ENCODE results near the gene PTPRN2. TPM values are rescaled to one million over a fixed set of nuclear protein-coding genes. Genes with fewer than 3 reads are reported as not detected.

The PTPRN2 gene
- polyA plus RNA-seq, 1 experiment: 0.31 TPM

DNA sequence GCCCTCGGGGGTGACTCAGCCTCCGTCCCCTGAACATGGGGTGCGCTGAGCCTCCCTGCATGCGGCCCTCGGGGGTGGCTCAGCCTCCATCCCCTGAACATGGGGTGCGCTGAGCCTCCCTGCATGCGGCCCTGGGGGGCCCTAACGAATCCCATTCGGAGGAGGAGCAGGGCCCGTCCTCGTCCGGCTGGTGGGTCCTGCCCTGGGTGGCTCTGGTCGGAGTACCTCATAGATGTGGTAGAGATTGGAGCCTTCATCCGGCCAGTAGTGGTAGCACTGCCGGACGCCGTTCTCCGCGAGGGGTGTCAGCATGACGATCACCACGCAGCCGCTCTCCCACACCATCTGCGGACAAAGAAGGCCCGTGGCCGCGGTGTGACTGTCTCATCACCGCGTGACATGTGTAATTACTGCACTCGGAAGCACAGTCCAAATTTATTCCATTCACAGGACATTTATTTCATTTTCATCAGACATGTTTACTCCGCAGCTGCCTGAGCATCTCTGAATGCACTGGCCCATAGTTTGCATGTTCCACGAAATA is 1009.8 kb downstream of the PTPRN2 start:
- CTCF ChIA-PET: no interaction called here
- no peak overlapping the region for H3K4me3 ChIP-seq (ENCODE audit: low read depth, low read length)
- no peaks in the 10 kb centered on the region for H3K36me3 ChIP-seq (ENCODE audit: control insufficient read depth, insufficient read depth, low read length)
- TF ChIP-seq, protein P1, sequence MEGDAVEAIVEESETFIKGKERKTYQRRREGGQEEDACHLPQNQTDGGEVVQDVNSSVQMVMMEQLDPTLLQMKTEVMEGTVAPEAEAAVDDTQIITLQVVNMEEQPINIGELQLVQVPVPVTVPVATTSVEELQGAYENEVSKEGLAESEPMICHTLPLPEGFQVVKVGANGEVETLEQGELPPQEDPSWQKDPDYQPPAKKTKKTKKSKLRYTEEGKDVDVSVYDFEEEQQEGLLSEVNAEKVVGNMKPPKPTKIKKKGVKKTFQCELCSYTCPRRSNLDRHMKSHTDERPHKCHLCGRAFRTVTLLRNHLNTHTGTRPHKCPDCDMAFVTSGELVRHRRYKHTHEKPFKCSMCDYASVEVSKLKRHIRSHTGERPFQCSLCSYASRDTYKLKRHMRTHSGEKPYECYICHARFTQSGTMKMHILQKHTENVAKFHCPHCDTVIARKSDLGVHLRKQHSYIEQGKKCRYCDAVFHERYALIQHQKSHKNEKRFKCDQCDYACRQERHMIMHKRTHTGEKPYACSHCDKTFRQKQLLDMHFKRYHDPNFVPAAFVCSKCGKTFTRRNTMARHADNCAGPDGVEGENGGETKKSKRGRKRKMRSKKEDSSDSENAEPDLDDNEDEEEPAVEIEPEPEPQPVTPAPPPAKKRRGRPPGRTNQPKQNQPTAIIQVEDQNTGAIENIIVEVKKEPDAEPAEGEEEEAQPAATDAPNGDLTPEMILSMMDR (IDR thresholded peaks at IDR 0.05; ENCODE audit: insufficient read depth, low read depth, low read length): no peak
- POLR2A ChIA-PET: no interaction called here
- H3K27me3 ChIP-seq (ENCODE audit: control insufficient read depth, insufficient read depth, low read length): no peaks in the 10 kb centered on the region
- no peak for DNase-seq (ENCODE audit: low read depth)

DNA sequence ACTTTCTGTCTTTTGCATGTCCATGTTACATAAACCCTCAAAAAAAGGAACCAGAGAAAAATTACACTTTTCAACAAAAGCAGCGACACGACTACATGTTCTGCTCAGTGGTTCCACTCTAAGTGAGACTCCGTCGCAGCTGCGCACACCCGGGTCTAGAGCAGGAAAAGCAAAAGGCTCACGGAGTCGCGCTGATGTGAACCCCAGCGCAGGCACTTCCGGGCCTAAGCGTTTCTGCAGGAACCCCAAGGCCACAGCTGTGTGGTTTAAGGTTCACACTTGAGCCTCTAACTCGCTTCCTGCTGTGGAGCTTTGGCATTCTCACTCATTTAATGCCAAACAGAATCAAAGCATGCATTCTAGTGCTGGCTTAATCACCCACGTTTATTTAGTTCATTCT is 1010.6 kb downstream of the PTPRN2 start:
- no peaks in the 10 kb centered on the region for H3K36me3 ChIP-seq (ENCODE audit: control insufficient read depth, insufficient read depth, low read length)
- no peak for DNase-seq (ENCODE audit: low read depth)
- ChIA-PET POLR2A (no interaction called here), CTCF (no interaction called here)
- H3K4me3 ChIP-seq (ENCODE audit: low read depth, low read length): no peak overlapping the region
- TF ChIP-seq, protein P1 (IDR thresholded peaks at IDR 0.05; ENCODE audit: insufficient read depth, low read depth, low read length): no peak
- no peaks in the 10 kb centered on the region for H3K27me3 ChIP-seq (ENCODE audit: control insufficient read depth, insufficient read depth, low read length)

DNA sequence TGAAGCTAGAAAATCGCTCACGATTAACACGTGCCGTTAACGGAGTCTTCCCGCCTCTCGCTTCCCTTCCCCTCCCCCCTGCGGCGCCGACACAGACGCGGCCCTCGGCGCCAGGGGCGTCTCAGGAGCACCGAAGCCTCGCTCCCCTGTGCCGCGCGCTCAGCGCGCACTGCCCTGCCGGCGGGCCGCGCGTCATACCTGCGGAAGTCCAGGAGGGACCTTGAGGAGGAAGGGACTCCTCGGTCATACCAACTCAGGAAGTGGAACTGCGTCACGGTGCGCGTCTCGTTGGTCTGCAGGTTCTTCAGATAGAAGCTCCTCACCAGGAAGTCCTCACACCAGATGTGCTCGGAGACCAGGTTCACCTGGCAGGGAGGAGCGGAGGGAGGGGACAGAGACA is 1011.2 kb downstream of the PTPRN2 start:
- TF ChIP-seq, protein P1 (IDR thresholded peaks at IDR 0.05; ENCODE audit: insufficient read depth, low read depth, low read length): no peak

DNA sequence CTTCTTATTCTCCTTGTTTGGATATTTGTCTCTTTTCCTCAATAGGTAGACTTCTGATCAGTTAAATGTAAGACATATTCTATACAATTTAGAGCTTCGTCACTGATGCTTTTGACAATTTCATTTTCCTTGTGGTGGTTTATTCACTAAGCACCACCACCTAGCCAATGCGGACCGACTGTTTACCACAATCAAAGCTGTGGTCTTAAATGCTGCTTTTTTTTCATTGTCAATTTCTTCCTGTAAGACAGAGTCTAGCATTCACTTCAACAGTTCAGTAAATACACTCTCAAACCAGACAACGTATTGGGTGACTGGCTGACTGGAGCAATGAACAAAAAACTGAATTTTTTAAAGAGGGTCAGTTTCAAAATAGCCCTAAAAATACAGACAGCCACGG is 1011.8 kb downstream of the PTPRN2 start:
- ChIA-PET POLR2A (no interaction called here), CTCF (no interaction called here)
- Histone ChIP-seq H3K36me3 (ENCODE audit: control insufficient read depth, insufficient read depth, low read length) (no peaks in the 10 kb centered on the region), H3K27me3 (ENCODE audit: control insufficient read depth, insufficient read depth, low read length) (no peaks in the 10 kb centered on the region), H3K4me3 (ENCODE audit: low read depth, low read length) (no peak overlapping the region)
- TF ChIP-seq, protein P1 (IDR thresholded peaks at IDR 0.05; ENCODE audit: insufficient read depth, low read depth, low read length): no peak
- DNase-seq (ENCODE audit: low read depth): no peak

More for the DNA sequence above, 1011.2 kb downstream of the PTPRN2 start:
- DNase-seq (ENCODE audit: low read depth): no peak
- Histone ChIP-seq H3K4me3 (ENCODE audit: low read depth, low read length) (no peak overlapping the region), H3K27me3 (ENCODE audit: control insufficient read depth, insufficient read depth, low read length) (no peaks in the 10 kb centered on the region), H3K36me3 (ENCODE audit: control insufficient read depth, insufficient read depth, low read length) (no peaks in the 10 kb centered on the region)
- ChIA-PET CTCF (no interaction called here), POLR2A (no interaction called here)

DNA sequence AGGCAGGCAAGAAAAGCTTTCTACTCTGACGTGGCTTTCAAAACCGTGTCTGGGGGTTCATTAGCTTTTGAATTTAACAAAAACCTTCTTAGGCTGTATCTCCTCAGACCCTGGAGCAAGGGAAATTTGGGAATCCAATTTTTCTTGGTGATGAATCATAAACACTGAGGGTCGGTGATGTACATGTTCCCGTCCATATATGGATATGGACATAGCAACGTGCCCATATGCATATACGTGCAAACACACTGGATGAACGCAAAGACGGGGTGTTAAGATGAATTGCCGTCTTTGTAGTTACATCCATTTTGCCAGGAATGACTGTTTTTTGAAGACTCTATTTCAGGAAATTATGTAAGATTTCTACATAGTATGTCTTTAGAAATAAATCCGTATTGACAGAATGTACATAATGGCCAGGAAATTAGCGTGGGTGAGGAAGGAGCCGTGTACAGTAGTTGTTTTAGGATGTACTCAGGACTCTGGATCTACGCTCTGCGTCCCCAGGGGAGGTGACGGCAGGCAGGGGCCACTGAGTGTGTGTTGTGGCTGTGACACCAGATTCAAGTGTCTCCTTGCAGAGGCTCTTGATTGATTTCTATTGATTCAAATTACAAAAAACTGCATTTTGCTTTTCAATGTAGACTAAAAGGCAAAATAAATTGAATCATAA is 1012.6 kb downstream of the PTPRN2 start:
- DNase-seq (ENCODE audit: low read depth): no peak
- TF ChIP-seq, protein P1 (IDR thresholded peaks at IDR 0.05; ENCODE audit: insufficient read depth, low read depth, low read length): no peak
- H3K36me3 ChIP-seq (ENCODE audit: control insufficient read depth, insufficient read depth, low read length): no peaks in the 10 kb centered on the region
- H3K4me3 ChIP-seq (ENCODE audit: low read depth, low read length): no peak overlapping the region
- POLR2A ChIA-PET: no interaction called here
- CTCF ChIA-PET: no interaction called here
- H3K27me3 ChIP-seq (ENCODE audit: control insufficient read depth, insufficient read depth, low read length): no peaks in the 10 kb centered on the region

Data from BJ (cell line).